HL-60 (cell line): ENCODE measurements around the gene ZNF316.

Experiments
- CTCF ChIP-seq: IDR thresholded peaks from one replicate; pipeline ENCODE4 v1.5.1; 2011; ENCODE audit warnings: low read length, control low read depth, inconsistent platforms; ENCODE audit not compliant: insufficient read depth
- POLR2AphosphoS5 ChIP-seq: IDR thresholded peaks from 2 replicates; pipeline ENCODE4 v1.6.1; 2012; ENCODE audit warnings: low read depth
- SPI1 ChIP-seq: IDR thresholded peaks from 2 replicates; pipeline ENCODE4 v1.6.1; 2012; ENCODE audit warnings: low read depth, mild to moderate bottlenecking, borderline replicate concordance
- TF ChIP-seq, protein P1 (sequence below): IDR thresholded peaks from 2 replicates; pipeline ENCODE4 v1.6.1; 2012; ENCODE audit warnings: low read depth; ENCODE audit not compliant: insufficient replicate concordance

- TF ChIP-seq CTCF (no peak), POLR2AphosphoS5 (no peak), SPI1 (no peak)
- TF ChIP-seq, protein P1, sequence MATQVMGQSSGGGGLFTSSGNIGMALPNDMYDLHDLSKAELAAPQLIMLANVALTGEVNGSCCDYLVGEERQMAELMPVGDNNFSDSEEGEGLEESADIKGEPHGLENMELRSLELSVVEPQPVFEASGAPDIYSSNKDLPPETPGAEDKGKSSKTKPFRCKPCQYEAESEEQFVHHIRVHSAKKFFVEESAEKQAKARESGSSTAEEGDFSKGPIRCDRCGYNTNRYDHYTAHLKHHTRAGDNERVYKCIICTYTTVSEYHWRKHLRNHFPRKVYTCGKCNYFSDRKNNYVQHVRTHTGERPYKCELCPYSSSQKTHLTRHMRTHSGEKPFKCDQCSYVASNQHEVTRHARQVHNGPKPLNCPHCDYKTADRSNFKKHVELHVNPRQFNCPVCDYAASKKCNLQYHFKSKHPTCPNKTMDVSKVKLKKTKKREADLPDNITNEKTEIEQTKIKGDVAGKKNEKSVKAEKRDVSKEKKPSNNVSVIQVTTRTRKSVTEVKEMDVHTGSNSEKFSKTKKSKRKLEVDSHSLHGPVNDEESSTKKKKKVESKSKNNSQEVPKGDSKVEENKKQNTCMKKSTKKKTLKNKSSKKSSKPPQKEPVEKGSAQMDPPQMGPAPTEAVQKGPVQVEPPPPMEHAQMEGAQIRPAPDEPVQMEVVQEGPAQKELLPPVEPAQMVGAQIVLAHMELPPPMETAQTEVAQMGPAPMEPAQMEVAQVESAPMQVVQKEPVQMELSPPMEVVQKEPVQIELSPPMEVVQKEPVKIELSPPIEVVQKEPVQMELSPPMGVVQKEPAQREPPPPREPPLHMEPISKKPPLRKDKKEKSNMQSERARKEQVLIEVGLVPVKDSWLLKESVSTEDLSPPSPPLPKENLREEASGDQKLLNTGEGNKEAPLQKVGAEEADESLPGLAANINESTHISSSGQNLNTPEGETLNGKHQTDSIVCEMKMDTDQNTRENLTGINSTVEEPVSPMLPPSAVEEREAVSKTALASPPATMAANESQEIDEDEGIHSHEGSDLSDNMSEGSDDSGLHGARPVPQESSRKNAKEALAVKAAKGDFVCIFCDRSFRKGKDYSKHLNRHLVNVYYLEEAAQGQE = no peak
Measured at GRCh38 chr7:6600093-6600492, 37.0 kb upstream of the ZNF316 start.
